ENCODE data around the gene CD36. TPM values are rescaled to one million over a fixed set of nuclear protein-coding genes. Genes with fewer than 3 reads are reported as not detected.

The CD36 gene
- total RNA-seq, 5 donors from 2014 or later (not counting 1 experiment from before 2014, with no cell fraction given), result 0.32 to 0.70 (median 0.42) TPM; not detected in 1

- Histone ChIP-seq H3K9me3 (no peaks in the 10 kb centered on the region), H3K4me3 (ENCODE audit: control insufficient read depth in 1 of 2, extremely low read depth in 1 of 2, low read length in 1 of 2) (no peak overlapping the region), H3K27ac (ENCODE audit: low read length) (no peak overlapping the region), H3K4me1 (ENCODE audit: control insufficient read depth in 1 of 2, extremely low read depth in 1 of 2, insufficient read depth in 2 of 2, low read length in 2 of 2) (no peaks in the 10 kb centered on the region), H3K27me3 (replicated peaks in 1 of 2; ENCODE audit: control insufficient read depth in 2 of 2, extremely low read depth in 1 of 2, insufficient read depth in 2 of 2, low read length in 1 of 2) (no peaks in the 10 kb centered on the region), H3K36me3 (ENCODE audit: control insufficient read depth in 2 of 2, extremely low read depth in 1 of 2, insufficient read depth in 1 of 2, low read length in 1 of 2) (no peaks in the 10 kb centered on the region)
- Mint-ChIP-seq H3K4me1 (no peaks in the 10 kb centered on the region), H3K27ac (no peak overlapping the region), H3K27me3 (no peaks in the 10 kb centered on the region), H3K36me3 (no peaks in the 10 kb centered on the region), H3K9me3 (peaks cover 0 to 11% (median 1%) of the 10 kb centered on the region in 3 donors), H3K4me3 (no peak overlapping the region)
- CTCF ChIA-PET, result interaction anchor here in 1 of 2 donors (0.6 kb wide), 1 partner anchor 591 kb away, joined by 4 read pairs; no protein-coding TSS in a partner anchor
- ATAC-seq (replicated peaks in 1 of 4) (no peak), DNase-seq (no peak)
- no CpG with 5 or more reads among the region's 4 CpGs for WGBS (ENCODE audit: insufficient coverage)
- POLR2A ChIA-PET, result no interaction called here
These were observed 86.8 kb downstream of the CD36 start for GRCh38 chr7:80725181-80725611.

Other genes starting within 250 kb of the CD36 start
- gene GNAT3, start 126.6 kb upstream of the CD36 start, total RNA-seq, result not detected